Caco-2 (cell line): Measurements from ENCODE around the gene EWSR1. TPM values are rescaled to one million over a fixed set of nuclear protein-coding genes. Genes with fewer than 3 reads are reported as not detected.
"Not testable (repeated sequence)": the region's sequence is repeated elsewhere in the genome, so short reads cannot be mapped to it uniquely, and the experiment has no call there.

Experiments
- Bru-seq: library from RNA; stranded (reverse); fragments of 400-500 nt; gene quantifications from one replicate; lab custom pipeline; 2021; lab: Mats Ljungman, UMichigan
- BruChase-seq, 2 experiments: library from RNA; stranded (reverse); fragments of 400-500 nt; gene quantifications; one replicate each; lab custom pipeline; 2021; lab: Mats Ljungman, UMichigan
- BruUV-seq: library from RNA; stranded (reverse); fragments of 400-500 nt; replicated peaks from 2 replicates; lab custom pipeline; 2021; lab: Mats Ljungman, UMichigan
- CTCF ChIA-PET: fragments of 300-600 bp; sonication (Branson Sonifier 250); formaldehyde crosslinking; loops from one replicate; lab custom pipeline; 2022; ENCODE audit warnings: antibody characterized with exemption; lab: Charles Lee
- POLR2A ChIA-PET: fragments of 300-600 bp; sonication (Branson Sonifier 250); formaldehyde crosslinking; loops from one replicate; lab custom pipeline; 2022; ENCODE audit warnings: antibody characterized with exemption; lab: Charles Lee
- DNase-seq, 2 experiments: peaks; one replicate each; pipeline versions ENCODE4 v3.0.0 to v3.0.0-alpha.2; 2020 to 2022
- H3K27me3 ChIP-seq: replicated peaks from 2 replicates; pipeline ENCODE4 v1.6.0; 2011; ENCODE audit warnings: low read length; ENCODE audit not compliant: control insufficient read depth, insufficient read depth
- H3K36me3 ChIP-seq: 2 replicates; pipeline ENCODE4 v1.5.1; 2011; ENCODE audit warnings: low read length; ENCODE audit not compliant: control insufficient read depth, insufficient read depth
- H3K4me1 ChIP-seq: fragments of 250-450 bp; sonication (Bioruptor Pico); 2 replicates; pipeline ENCODE4 v1.5.1; 2020; ENCODE audit warnings: mild to moderate bottlenecking
- H3K4me3 ChIP-seq: 2 replicates; pipeline ENCODE4 v1.5.1; 2011; ENCODE audit warnings: low read depth, mild to moderate bottlenecking, control low read depth, low read length
- H3K9me3 ChIP-seq: fragments of 250-450 bp; sonication (Bioruptor Pico); 2 replicates; pipeline ENCODE4 v1.5.1; 2020; ENCODE audit warnings: mild to moderate bottlenecking, moderate library complexity
- H3K27ac Mint-ChIP-seq: one replicate; pipeline ENCODE4 v1.8.0; 2022; ENCODE audit warnings: mixed read lengths; ENCODE audit not compliant: unreplicated experiment
- H3K27me3 Mint-ChIP-seq: one replicate; pipeline ENCODE4 v1.8.0; 2022; ENCODE audit warnings: mixed read lengths; ENCODE audit not compliant: insufficient read depth, unreplicated experiment
- H3K36me3 Mint-ChIP-seq: one replicate; pipeline ENCODE4 v1.8.0; 2022; ENCODE audit warnings: mild to moderate bottlenecking, mixed read lengths; ENCODE audit not compliant: insufficient read depth, unreplicated experiment
- H3K4me1 Mint-ChIP-seq: one replicate; pipeline ENCODE4 v1.8.0; 2022; ENCODE audit warnings: low read depth, mixed read lengths; ENCODE audit not compliant: unreplicated experiment
- H3K4me3 Mint-ChIP-seq: one replicate; pipeline ENCODE4 v1.8.0; 2022; ENCODE audit warnings: mild to moderate bottlenecking, moderate library complexity, mixed read lengths; ENCODE audit not compliant: unreplicated experiment
- H3K9me3 Mint-ChIP-seq: one replicate; pipeline ENCODE4 v1.8.0; 2022; ENCODE audit warnings: mixed read lengths; ENCODE audit not compliant: unreplicated experiment
- intact Hi-C: fragments of 100-400 bp; cut with micrococcal nuclease; formaldehyde crosslinking; loops from one replicate; pipeline ENCODE4 v1.10.0; 2022; ENCODE audit not compliant: unreplicated experiment
- long read RNA-seq: library from polyadenylated mRNA; stranded (forward); transcript quantifications from one replicate; pipeline ENCODE4 v2.0.0, GENCODE V29; 2022
- total RNA-seq: library from RNA; stranded (reverse); gene quantifications from 2 replicates; pipeline ENCODE4 v1.2.3, GENCODE V29; 2022
- TF ChIP-seq, protein P1 (sequence below), 2 experiments: fragments of 200-600 bp in 1 of 2; IDR thresholded peaks; 1 replicate in 1 of 2; 2 replicates in 1 of 2; pipeline versions ENCODE4 v1.5.1 to v1.8.0; 2011 to 2022; ENCODE audit warnings: antibody characterized with exemption in 1 of 2, control low read depth in 1 of 2, inconsistent platforms in 1 of 2, low read depth in 1 of 2, low read length in 1 of 2, mild to moderate bottlenecking in 1 of 2, moderate library complexity in 1 of 2; ENCODE audit not compliant: insufficient read depth in 1 of 2, severe bottlenecking in 1 of 2, unreplicated experiment in 1 of 2

The EWSR1 gene, protein sequence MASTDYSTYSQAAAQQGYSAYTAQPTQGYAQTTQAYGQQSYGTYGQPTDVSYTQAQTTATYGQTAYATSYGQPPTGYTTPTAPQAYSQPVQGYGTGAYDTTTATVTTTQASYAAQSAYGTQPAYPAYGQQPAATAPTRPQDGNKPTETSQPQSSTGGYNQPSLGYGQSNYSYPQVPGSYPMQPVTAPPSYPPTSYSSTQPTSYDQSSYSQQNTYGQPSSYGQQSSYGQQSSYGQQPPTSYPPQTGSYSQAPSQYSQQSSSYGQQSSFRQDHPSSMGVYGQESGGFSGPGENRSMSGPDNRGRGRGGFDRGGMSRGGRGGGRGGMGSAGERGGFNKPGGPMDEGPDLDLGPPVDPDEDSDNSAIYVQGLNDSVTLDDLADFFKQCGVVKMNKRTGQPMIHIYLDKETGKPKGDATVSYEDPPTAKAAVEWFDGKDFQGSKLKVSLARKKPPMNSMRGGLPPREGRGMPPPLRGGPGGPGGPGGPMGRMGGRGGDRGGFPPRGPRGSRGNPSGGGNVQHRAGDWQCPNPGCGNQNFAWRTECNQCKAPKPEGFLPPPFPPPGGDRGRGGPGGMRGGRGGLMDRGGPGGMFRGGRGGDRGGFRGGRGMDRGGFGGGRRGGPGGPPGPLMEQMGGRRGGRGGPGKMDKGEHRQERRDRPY
- total RNA-seq (343 and 358 TPM in 2 replicates), Bru-seq, nascent RNA (percentile 98 among the genes with signal in this experiment), BruChase-seq, experiment 1, labeled RNA remaining after a 2-hour chase (percentile 98 among the genes with signal in this experiment), BruChase-seq, experiment 2, labeled RNA remaining after a 6-hour chase (percentile 95 among the genes with signal in this experiment)
- long read RNA-seq, full-length matches to known transcripts, result 334 of 572 reads
- long read RNA-seq, partial matches to known transcripts, result 165 of 572 reads
- long read RNA-seq, other reads (novel, unspliced or antisense), result 73 of 572 reads

DNA sequence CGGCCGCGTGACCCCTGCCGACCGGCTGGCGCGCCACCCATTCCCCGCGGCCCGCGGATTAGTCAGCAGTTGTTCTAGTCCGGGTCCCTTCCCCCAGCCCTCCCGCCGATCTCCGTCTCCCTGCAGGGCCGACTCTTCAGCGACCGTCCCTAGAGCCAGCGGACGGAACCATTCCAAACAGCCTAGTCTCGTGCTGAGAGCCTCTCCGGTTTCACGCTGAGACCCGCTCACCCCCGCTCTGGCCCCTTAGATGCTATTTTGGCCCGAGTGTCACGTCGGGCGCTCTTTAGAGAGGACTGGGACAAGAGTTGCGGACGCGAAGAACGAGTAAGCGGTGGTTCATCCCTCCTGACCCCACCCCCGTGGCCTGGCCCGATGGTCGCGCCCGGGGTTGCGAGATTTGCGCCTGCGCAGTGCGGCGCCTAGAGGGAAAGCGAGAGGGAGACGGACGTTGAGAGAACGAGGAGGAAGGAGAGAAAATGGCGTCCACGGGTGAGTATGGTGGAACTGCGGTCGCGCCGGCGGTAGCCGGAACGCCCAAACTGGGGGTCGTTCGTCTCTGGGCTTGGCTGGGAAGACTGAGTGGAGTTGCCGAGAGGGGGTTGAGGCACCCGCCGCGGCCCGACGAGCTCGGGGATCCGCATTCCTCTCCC is at the start of gene EWSR1, which contains the start of gene RHBDD3:
TSS of gene EWSR1 (plus strand) at position 411 of the 653 bp plus-strand sequence. CDS start at position 480, 69 bp downstream.
TSS of gene RHBDD3 (minus strand) at position 124 of the 653 bp plus-strand sequence. CDS start 2,355 bp downstream, outside the sequence.
- Histone ChIP-seq H3K4me3 (peak within 1 kb of the TSS; percentile 76), H3K4me1 (peaks cover 20% of the 10 kb centered on the region), H3K27me3 (no peaks in the 10 kb centered on the region), H3K36me3 (peaks cover 4% of the 10 kb centered on the region), H3K9me3 (no peaks in the 10 kb centered on the region)
- ChIA-PET CTCF (no interaction called here), POLR2A (no interaction called here)
- DNase-seq, result peak; percentile 97
- TF ChIP-seq, protein P1, sequence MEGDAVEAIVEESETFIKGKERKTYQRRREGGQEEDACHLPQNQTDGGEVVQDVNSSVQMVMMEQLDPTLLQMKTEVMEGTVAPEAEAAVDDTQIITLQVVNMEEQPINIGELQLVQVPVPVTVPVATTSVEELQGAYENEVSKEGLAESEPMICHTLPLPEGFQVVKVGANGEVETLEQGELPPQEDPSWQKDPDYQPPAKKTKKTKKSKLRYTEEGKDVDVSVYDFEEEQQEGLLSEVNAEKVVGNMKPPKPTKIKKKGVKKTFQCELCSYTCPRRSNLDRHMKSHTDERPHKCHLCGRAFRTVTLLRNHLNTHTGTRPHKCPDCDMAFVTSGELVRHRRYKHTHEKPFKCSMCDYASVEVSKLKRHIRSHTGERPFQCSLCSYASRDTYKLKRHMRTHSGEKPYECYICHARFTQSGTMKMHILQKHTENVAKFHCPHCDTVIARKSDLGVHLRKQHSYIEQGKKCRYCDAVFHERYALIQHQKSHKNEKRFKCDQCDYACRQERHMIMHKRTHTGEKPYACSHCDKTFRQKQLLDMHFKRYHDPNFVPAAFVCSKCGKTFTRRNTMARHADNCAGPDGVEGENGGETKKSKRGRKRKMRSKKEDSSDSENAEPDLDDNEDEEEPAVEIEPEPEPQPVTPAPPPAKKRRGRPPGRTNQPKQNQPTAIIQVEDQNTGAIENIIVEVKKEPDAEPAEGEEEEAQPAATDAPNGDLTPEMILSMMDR (IDR thresholded peaks at IDR 0.05; ENCODE audit: insufficient read depth in 1 of 2, low read depth in 1 of 2, low read length in 1 of 2, severe bottlenecking in 1 of 2, unreplicated experiment in 1 of 2), result no peak
- Mint-ChIP-seq H3K36me3 (peaks cover 60% of the 10 kb centered on the region), H3K4me3 (peak within 1 kb of the TSS; percentile 98), H3K27me3 (no peaks in the 10 kb centered on the region), H3K27ac (peak within 1 kb of the TSS; percentile 100), H3K4me1 (peaks cover 25% of the 10 kb centered on the region), H3K9me3 (no peaks in the 10 kb centered on the region)
- no TSS peak for BruUV-seq
- intact Hi-C loops, result no loop called here

DNA sequence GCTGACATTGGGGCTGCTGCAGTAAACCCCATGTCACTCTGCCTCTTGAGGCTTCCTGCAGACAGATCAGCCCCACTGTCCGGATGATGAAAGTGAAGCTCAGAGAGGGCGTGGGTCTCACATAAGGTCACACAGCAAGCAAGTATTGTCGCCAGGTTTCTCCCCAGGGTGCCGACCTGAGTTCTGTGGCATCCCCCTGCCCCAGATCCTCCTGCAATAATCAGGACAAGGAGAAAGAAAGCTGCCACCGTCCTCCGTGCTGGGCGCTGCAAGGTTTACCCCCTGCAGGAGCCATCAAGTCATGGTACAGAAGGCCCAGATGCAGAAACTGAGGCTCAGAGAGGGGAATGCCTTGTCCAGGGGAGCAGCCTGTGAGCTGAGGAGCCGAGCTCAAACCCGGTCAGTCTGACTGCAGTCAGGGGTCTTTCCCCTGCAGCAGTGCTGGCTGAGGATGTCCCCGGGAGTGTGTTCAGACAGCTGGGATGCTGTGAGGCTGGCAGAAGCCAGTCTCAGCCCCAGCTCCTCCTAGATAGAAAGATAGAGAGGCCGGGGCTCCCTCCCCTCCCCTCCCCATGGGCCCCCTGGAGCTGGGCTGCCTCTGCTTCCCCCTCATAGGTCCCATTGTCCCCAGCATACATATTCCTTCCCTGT is 49.2 kb upstream of the EWSR1 start:
- CTCF ChIA-PET, result no interaction called here
- intact Hi-C loops, result no loop called here
- H3K27me3 Mint-ChIP-seq, result no peaks in the 10 kb centered on the region

DNA sequence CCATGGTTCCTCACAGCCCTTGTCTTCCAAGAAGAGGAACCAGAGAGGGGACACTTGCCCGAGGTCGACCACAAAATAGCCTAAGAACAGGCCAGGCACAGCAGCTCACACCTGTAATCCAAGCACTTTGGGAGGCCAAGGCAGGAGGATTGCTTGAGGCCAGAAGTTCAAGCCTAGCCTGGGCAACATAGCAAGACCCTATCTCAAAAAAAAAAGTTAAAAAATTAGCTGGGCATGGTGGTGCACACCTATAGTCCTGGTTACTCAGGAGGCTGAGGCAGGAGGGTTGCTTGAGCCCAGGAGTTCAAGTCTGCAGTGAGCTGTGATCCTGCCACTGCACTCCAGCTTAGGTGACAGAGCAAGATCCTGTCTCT is 48.7 kb upstream of the EWSR1 start:
- H3K4me3 Mint-ChIP-seq, H3K27me3 Mint-ChIP-seq, H3K36me3 ChIP-seq, BruUV-seq, H3K36me3 Mint-ChIP-seq, H3K9me3 Mint-ChIP-seq, H3K27me3 ChIP-seq, DNase-seq, H3K9me3 ChIP-seq, H3K4me3 ChIP-seq, intact Hi-C loops: not testable (repeated sequence)
- peak overlapping the region; percentile 87 for H3K27ac Mint-ChIP-seq
- H3K4me1 Mint-ChIP-seq, result peaks cover 13% of the 10 kb centered on the region
- ChIA-PET POLR2A (interaction anchor here (2.0 kb wide), 1 partner anchor 13 kb away, joined by 7 read pairs; the partner anchor contains the start of gene EMID1), CTCF (interaction anchor here (1.5 to 2.0 kb wide), 3 partner anchors 13 to 26 kb away, joined by 7 to 15 read pairs (median 13); partner anchors contain the start of gene EMID1)
- H3K4me1 ChIP-seq, result peaks cover 17% of the 10 kb centered on the region

More for the DNA sequence above, 49.2 kb upstream of the EWSR1 start:
- TF ChIP-seq, protein P1 (IDR thresholded peaks at IDR 0.05; ENCODE audit: insufficient read depth in 1 of 2, low read depth in 1 of 2, low read length in 1 of 2, severe bottlenecking in 1 of 2, unreplicated experiment in 1 of 2), result no peak
- no peak overlapping the region for H3K4me3 Mint-ChIP-seq
- no peaks in the 10 kb centered on the region for H3K9me3 ChIP-seq
- H3K4me3 ChIP-seq, result no peak overlapping the region
- peaks cover 13% of the 10 kb centered on the region for H3K4me1 Mint-ChIP-seq
- H3K9me3 Mint-ChIP-seq, result no peaks in the 10 kb centered on the region
- no peaks in the 10 kb centered on the region for H3K27me3 ChIP-seq
- BruUV-seq, result no TSS peak
- H3K27ac Mint-ChIP-seq, result no peak overlapping the region
- no peaks in the 10 kb centered on the region for H3K36me3 ChIP-seq
- POLR2A ChIA-PET, result no interaction called here
- no peaks in the 10 kb centered on the region for H3K36me3 Mint-ChIP-seq
- H3K4me1 ChIP-seq, result peaks cover 17% of the 10 kb centered on the region
- DNase-seq, result no peak
